Keratinocyte (primary cell): ENCODE results near the gene RGL4. TPM values are rescaled to one million over a fixed set of nuclear protein-coding genes. Genes with fewer than 3 reads are reported as not detected.

Experiments
- DNase-seq: peaks from one replicate; pipeline ENCODE4 v3.0.0-alpha.2; 2011; ENCODE audit warnings: low read depth, missing footprints, low spot score
- FAIRE-seq: peaks from 2 replicates; lab custom pipeline; 2011; peaks lifted over from hg19 to GRCh38; lab: Jason Lieb, UNC
- H2AFZ ChIP-seq: 2 replicates; pipeline ENCODE4 v1.6.0; 2012; ENCODE audit warnings: low read length, control low read depth, inconsistent platforms; ENCODE audit not compliant: control insufficient read depth
- H3K27ac ChIP-seq: 2 replicates; pipeline ENCODE4 v1.5.1; 2011; ENCODE audit warnings: low read length; ENCODE audit not compliant: control insufficient read depth, insufficient read depth
- H3K27me3 ChIP-seq: 3 replicates; pipeline ENCODE4 v1.6.0; 2011; ENCODE audit warnings: low read length; ENCODE audit not compliant: control insufficient read depth, insufficient read depth; ENCODE audit errors: extremely low read depth
- H3K36me3 ChIP-seq, 2 experiments: 2 replicates in 1 of 2; 3 replicates in 1 of 2; pipeline ENCODE4 v1.5.1; 2011; ENCODE audit warnings: low read length in 2 of 2, mild to moderate bottlenecking in 1 of 2; ENCODE audit not compliant: control insufficient read depth in 2 of 2, insufficient read depth in 2 of 2; ENCODE audit errors: extremely low read depth in 1 of 2
- H3K4me1 ChIP-seq: 3 replicates; pipeline ENCODE4 v1.5.1; 2011; ENCODE audit warnings: low read length; ENCODE audit not compliant: control insufficient read depth, insufficient read depth; ENCODE audit errors: extremely low read depth
- H3K4me2 ChIP-seq: 3 replicates; pipeline ENCODE4 v1.6.0; 2011; ENCODE audit warnings: low read depth, low read length; ENCODE audit not compliant: control insufficient read depth, insufficient read depth; ENCODE audit errors: extremely low read depth
- H3K4me3 ChIP-seq, 3 experiments: fragments of 200-600 bp in 1 of 3; sonication (generic) in 1 of 3; 2 replicates in 2 of 3; 3 replicates in 1 of 3; pipeline ENCODE4 v1.5.1; 2011 to 2016; ENCODE audit warnings: low read length in 3 of 3, mild to moderate bottlenecking in 3 of 3, control low read depth in 2 of 3, inconsistent platforms in 1 of 3, low read depth in 1 of 3, mixed read lengths in 1 of 3, mixed run types in 1 of 3, moderate library complexity in 1 of 3; ENCODE audit not compliant: control insufficient read depth in 2 of 3, insufficient read depth in 2 of 3; ENCODE audit errors: extremely low read depth in 1 of 3
- H3K79me2 ChIP-seq: 2 replicates; pipeline ENCODE4 v1.6.0; 2012; ENCODE audit warnings: low read length; ENCODE audit not compliant: control insufficient read depth, insufficient read depth
- H3K9ac ChIP-seq: 3 replicates; pipeline ENCODE4 v1.6.0; 2011; ENCODE audit warnings: low read length; ENCODE audit not compliant: control insufficient read depth, insufficient read depth; ENCODE audit errors: extremely low read depth
- H3K9me1 ChIP-seq: 3 replicates; pipeline ENCODE4 v1.6.0; 2011; ENCODE audit warnings: low read length; ENCODE audit not compliant: control insufficient read depth, insufficient read depth; ENCODE audit errors: extremely low read depth
- H3K9me3 ChIP-seq: 2 replicates; pipeline ENCODE4 v1.5.1; 2012; ENCODE audit warnings: low read depth, low read length; ENCODE audit not compliant: control insufficient read depth
- H4K20me1 ChIP-seq: 3 replicates; pipeline ENCODE4 v1.6.0; 2011; ENCODE audit warnings: low read length; ENCODE audit not compliant: control insufficient read depth, insufficient read depth; ENCODE audit errors: extremely low read depth
- CTCF ChIP-seq, 3 experiments: IDR thresholded peaks in 1 of 3; conservative IDR thresholded peaks in 1 of 3; optimal IDR thresholded peaks in 1 of 3; 2 replicates in 2 of 3; 3 replicates in 1 of 3; pipeline versions ENCODE3 to v1.5.1; 2011; ENCODE audit warnings: low read length in 3 of 3, mild to moderate bottlenecking in 3 of 3, moderate library complexity in 2 of 3, control low read depth in 1 of 3, inconsistent platforms in 1 of 3; ENCODE audit not compliant: insufficient read depth in 2 of 3; ENCODE audit errors: extremely low read depth in 1 of 3
- EZH2 ChIP-seq: IDR thresholded peaks from one replicate; pipeline ENCODE4 v1.6.1; 2012; ENCODE audit warnings: inconsistent platforms, mild to moderate bottlenecking, low read length, moderate library complexity
- dilution Hi-C: fragments of 300-500 bp; cut with MboI; formaldehyde crosslinking; loops from one replicate; pipeline ENCODE4 v1.7.0; 2020; ENCODE audit warnings: low sequenced_read_pairs; ENCODE audit not compliant: extremely low pct_ligation_motif_present
- polyA plus RNA-seq, 5 experiments: library from polyadenylated mRNA; depleted of rRNA in 3 of 5; stranded (reverse) in 3 of 5; stranded (forward) in 1 of 5; unstranded in 1 of 5; fragments of >200 nt; gene quantifications; 1 replicate in 1 of 5; 2 replicates in 3 of 5; 3 replicates in 1 of 5; pipeline versions ENCODE4 v1.2.1 to v1.2.3, GENCODE V29; 2011 to 2012; ENCODE audit warnings: missing spikeins in 2 of 5, low read depth in 1 of 5, low replicate concordance in 1 of 5

The RGL4 gene
- polyA plus RNA-seq, 1 donor (not counting 4 experiments of a cell fraction or from before 2014, with no cell fraction given), result not detected

GRCh38 chr22:23652286-23652685 lies 38.5 kb upstream of the RGL4 start:
- Histone ChIP-seq H3K27me3 (no peaks in the 10 kb centered on the region), H3K4me1 (no peaks in the 10 kb centered on the region), H3K9me1 (no peaks in the 10 kb centered on the region), H3K79me2 (no peaks in the 10 kb centered on the region), H4K20me1 (no peaks in the 10 kb centered on the region), H3K9me3 (no peaks in the 10 kb centered on the region), H3K27ac (no peak overlapping the region), H3K9ac (no peak overlapping the region), H3K4me3 (no peak overlapping the region), H2AFZ (no peak overlapping the region), H3K36me3 (peaks cover 0 to 3% of the 10 kb centered on the region in 2 experiments), H3K4me2 (no peak overlapping the region)
- dilution Hi-C loops, result no loop called here
- FAIRE-seq, result no peak
- DNase-seq, result no peak
- TF ChIP-seq CTCF (optimal IDR thresholded peaks at IDR 0.05 in 1 of 3, IDR thresholded peaks at IDR 0.05 in 1 of 3, conservative IDR thresholded peaks at IDR 0.05 in 1 of 3; ENCODE audit: extremely low read depth in 1 of 3, insufficient read depth in 2 of 3, low read length in 3 of 3) (no peak), EZH2 (no peak)

GRCh38 chr22:23652711-23653110 lies 38.1 kb upstream of the RGL4 start:
- no peaks in the 10 kb centered on the region for H3K9me1 ChIP-seq
- H3K9ac ChIP-seq, result no peak overlapping the region
- FAIRE-seq, result no peak
- no peak overlapping the region for H3K27ac ChIP-seq
- no peaks in the 10 kb centered on the region for H3K4me1 ChIP-seq
- H3K27me3 ChIP-seq, result no peaks in the 10 kb centered on the region
- dilution Hi-C loops, result no loop called here
- no peaks in the 10 kb centered on the region for H3K9me3 ChIP-seq
- no peak for TF ChIP-seq EZH2
- no peak for TF ChIP-seq CTCF (optimal IDR thresholded peaks at IDR 0.05 in 1 of 3, IDR thresholded peaks at IDR 0.05 in 1 of 3, conservative IDR thresholded peaks at IDR 0.05 in 1 of 3; ENCODE audit: extremely low read depth in 1 of 3, insufficient read depth in 2 of 3, low read length in 3 of 3)
- H2AFZ ChIP-seq, result no peak overlapping the region
- peaks cover 0 to 3% of the 10 kb centered on the region in 2 experiments for H3K36me3 ChIP-seq
- H4K20me1 ChIP-seq, result no peaks in the 10 kb centered on the region
- DNase-seq, result no peak
- H3K79me2 ChIP-seq, result no peaks in the 10 kb centered on the region
- no peak overlapping the region for H3K4me3 ChIP-seq
- H3K4me2 ChIP-seq, result no peak overlapping the region
